OCI-LY1 (cell line): ENCODE data around the gene TMPRSS13.

Experiments used
- H2AFZ ChIP-seq: fragments of 200-600 bp; sonication (generic), shearing (Covaris generic); 2 replicates; pipeline ENCODE4 v1.6.0; 2014; ENCODE audit warnings: antibody characterized with exemption, mild to moderate bottlenecking, low read length
- H3F3A ChIP-seq: fragments of 200-600 bp; sonication (generic), shearing (Covaris generic); 2 replicates; pipeline ENCODE4 v1.6.0; 2014; ENCODE audit warnings: mild to moderate bottlenecking, antibody characterized with exemption, low read length, moderate library complexity; ENCODE audit not compliant: insufficient read depth
- H3K27ac ChIP-seq: fragments of 200-600 bp; sonication (generic); 2 replicates; pipeline ENCODE4 v1.5.1; 2014; ENCODE audit warnings: low read length, mixed run types, mild to moderate bottlenecking, low read depth; ENCODE audit not compliant: poor library complexity, severe bottlenecking
- H3K27me3 ChIP-seq: fragments of 200-600 bp; sonication (generic); 2 replicates; pipeline ENCODE4 v1.6.0; 2014; ENCODE audit warnings: antibody characterized with exemption, mild to moderate bottlenecking, low read length, moderate library complexity; ENCODE audit not compliant: insufficient read depth
- H3K36me3 ChIP-seq: fragments of 200-600 bp; sonication (generic); 2 replicates; pipeline ENCODE4 v1.6.1; 2014; ENCODE audit warnings: mild to moderate bottlenecking, antibody characterized with exemption, low read length, moderate library complexity, mixed read lengths; ENCODE audit not compliant: insufficient read depth
- H3K4me1 ChIP-seq: fragments of 200-600 bp; sonication (generic); 2 replicates; pipeline ENCODE4 v1.5.1; 2014; ENCODE audit warnings: mild to moderate bottlenecking, low read length, moderate library complexity; ENCODE audit not compliant: insufficient read depth, severe bottlenecking
- H3K4me2 ChIP-seq: fragments of 200-600 bp; sonication (generic), shearing (Covaris generic); 2 replicates; pipeline ENCODE4 v1.6.1; 2014; ENCODE audit warnings: low read length
- H3K4me3 ChIP-seq: fragments of 200-600 bp; sonication (generic); 2 replicates; pipeline ENCODE4 v1.5.1; 2014; ENCODE audit warnings: low read length, low read depth, mild to moderate bottlenecking, mixed read lengths; ENCODE audit not compliant: poor library complexity, severe bottlenecking
- H3K79me2 ChIP-seq: fragments of 200-600 bp; shearing (Covaris generic); 2 replicates; pipeline ENCODE4 v1.6.1; 2016; ENCODE audit warnings: mixed run types, low read length, mixed read lengths; ENCODE audit not compliant: insufficient read depth
- H3K9ac ChIP-seq: fragments of 200-600 bp; sonication (generic), shearing (Covaris generic); 2 replicates; pipeline ENCODE4 v1.6.1; 2014; ENCODE audit warnings: mild to moderate bottlenecking, low read length, mixed read lengths
- H3K9me2 ChIP-seq: fragments of 200-600 bp; sonication (generic), shearing (Covaris generic); 2 replicates; pipeline ENCODE4 v1.6.1; 2014; ENCODE audit warnings: low read depth, mild to moderate bottlenecking, low read length, mixed read lengths
- H3K9me3 ChIP-seq: fragments of 200-600 bp; shearing (Covaris generic); 2 replicates; pipeline ENCODE4 v1.6.1; 2014; ENCODE audit warnings: low read length, mixed read lengths
- H4K20me1 ChIP-seq: fragments of 200-600 bp; sonication (generic), shearing (Covaris generic); 2 replicates; pipeline ENCODE4 v1.6.0; 2016; ENCODE audit warnings: mild to moderate bottlenecking, low read length; ENCODE audit not compliant: insufficient read depth
- EZH2 ChIP-seq: fragments of 200-600 bp; sonication (generic), shearing (Covaris generic); IDR thresholded peaks from 2 replicates; pipeline ENCODE4 v1.8.0; 2017; ENCODE audit warnings: borderline replicate concordance, mixed run types, mild to moderate bottlenecking, antibody characterized with exemption, low read length, moderate library complexity, mixed read lengths
- TF ChIP-seq, protein P1 (sequence below): fragments of 200-600 bp; sonication (generic), shearing (Covaris generic); IDR thresholded peaks from 2 replicates; pipeline ENCODE4 v1.5.1; 2017; ENCODE audit warnings: mild to moderate bottlenecking, antibody characterized with exemption, low read length, moderate library complexity, mixed read lengths

The TMPRSS13 gene

DNA sequence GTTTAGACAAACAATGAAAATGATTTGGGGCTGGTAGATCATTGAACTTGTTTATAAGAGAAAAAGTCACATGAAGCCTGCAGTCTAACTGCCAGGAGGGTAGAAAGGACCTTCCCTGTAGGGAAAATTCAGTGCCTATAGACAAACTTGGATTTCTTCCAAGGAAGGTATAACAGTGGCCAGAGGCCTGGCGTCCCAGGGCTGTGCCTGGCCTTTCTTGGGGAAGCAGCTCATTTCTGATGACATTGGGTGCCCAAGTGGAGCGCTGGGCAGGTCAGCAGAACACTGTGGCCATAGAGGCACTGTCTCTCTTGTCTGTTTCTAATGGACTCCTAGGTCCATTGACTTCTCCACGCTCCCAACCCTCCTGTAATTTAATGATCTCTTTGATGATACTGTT, 46.1 kb downstream of the TMPRSS13 start:
- H3K4me3 ChIP-seq, result no peak overlapping the region
- H3F3A ChIP-seq, result no peaks in the 10 kb centered on the region
- no peak overlapping the region for H3K9ac ChIP-seq
- H3K27me3 ChIP-seq, result no peaks in the 10 kb centered on the region; the same call in 1 of the 2 replicates
- H3K4me1 ChIP-seq, result no peaks in the 10 kb centered on the region
- no peak overlapping the region for H3K4me2 ChIP-seq
- no peaks in the 10 kb centered on the region for H4K20me1 ChIP-seq
- no peaks in the 10 kb centered on the region for H3K9me3 ChIP-seq
- H3K36me3 ChIP-seq, result no peaks in the 10 kb centered on the region
- H3K27ac ChIP-seq, result no peak overlapping the region
- H2AFZ ChIP-seq, result no peak overlapping the region
- H3K79me2 ChIP-seq, result no peaks in the 10 kb centered on the region
- H3K9me2 ChIP-seq, result no peaks in the 10 kb centered on the region
- no peak for TF ChIP-seq EZH2
- TF ChIP-seq, protein P1, sequence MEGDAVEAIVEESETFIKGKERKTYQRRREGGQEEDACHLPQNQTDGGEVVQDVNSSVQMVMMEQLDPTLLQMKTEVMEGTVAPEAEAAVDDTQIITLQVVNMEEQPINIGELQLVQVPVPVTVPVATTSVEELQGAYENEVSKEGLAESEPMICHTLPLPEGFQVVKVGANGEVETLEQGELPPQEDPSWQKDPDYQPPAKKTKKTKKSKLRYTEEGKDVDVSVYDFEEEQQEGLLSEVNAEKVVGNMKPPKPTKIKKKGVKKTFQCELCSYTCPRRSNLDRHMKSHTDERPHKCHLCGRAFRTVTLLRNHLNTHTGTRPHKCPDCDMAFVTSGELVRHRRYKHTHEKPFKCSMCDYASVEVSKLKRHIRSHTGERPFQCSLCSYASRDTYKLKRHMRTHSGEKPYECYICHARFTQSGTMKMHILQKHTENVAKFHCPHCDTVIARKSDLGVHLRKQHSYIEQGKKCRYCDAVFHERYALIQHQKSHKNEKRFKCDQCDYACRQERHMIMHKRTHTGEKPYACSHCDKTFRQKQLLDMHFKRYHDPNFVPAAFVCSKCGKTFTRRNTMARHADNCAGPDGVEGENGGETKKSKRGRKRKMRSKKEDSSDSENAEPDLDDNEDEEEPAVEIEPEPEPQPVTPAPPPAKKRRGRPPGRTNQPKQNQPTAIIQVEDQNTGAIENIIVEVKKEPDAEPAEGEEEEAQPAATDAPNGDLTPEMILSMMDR, result no peak

DNA sequence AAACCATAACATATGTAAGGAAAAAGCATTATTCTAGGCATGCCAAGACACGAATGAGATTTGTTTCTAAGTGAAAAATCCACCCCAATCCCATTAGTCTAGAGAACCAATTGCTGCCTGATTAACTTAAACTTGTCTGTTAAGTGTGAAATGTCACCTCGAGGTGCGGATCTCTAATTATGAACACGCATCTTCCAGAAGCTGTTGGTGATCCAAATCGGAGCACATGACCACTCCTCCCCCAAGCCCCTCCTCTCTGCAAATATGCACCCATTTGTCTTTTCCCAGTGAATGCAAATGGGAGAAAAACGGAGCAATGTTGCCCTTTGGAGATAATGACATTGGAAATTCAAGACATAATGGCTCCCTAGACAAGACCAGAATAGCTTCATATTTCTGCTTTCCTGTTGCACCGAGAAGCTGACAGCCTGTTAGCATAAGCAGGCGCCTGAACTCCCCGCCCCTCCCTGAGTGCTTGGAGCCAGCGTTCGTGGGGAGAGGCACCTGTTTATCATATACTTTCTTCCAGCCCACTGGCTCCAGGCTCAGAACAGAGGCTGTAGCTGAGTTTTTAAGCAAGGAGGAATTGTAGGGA, 46.8 kb downstream of the TMPRSS13 start:
- Histone ChIP-seq H3K9ac (no peak overlapping the region), H3K4me2 (no peak overlapping the region), H3K27me3 (no peaks in the 10 kb centered on the region; the same call in 1 of the 2 replicates), H3K4me3 (no peak overlapping the region), H3K9me2 (no peaks in the 10 kb centered on the region), H3K79me2 (no peaks in the 10 kb centered on the region), H4K20me1 (no peaks in the 10 kb centered on the region), H3F3A (no peaks in the 10 kb centered on the region), H3K9me3 (no peaks in the 10 kb centered on the region), H3K4me1 (no peaks in the 10 kb centered on the region), H3K27ac (no peak overlapping the region), H2AFZ (no peak overlapping the region), H3K36me3 (no peaks in the 10 kb centered on the region)
- TF ChIP-seq EZH2, result no peak
- TF ChIP-seq, protein P1, result no peak

DNA sequence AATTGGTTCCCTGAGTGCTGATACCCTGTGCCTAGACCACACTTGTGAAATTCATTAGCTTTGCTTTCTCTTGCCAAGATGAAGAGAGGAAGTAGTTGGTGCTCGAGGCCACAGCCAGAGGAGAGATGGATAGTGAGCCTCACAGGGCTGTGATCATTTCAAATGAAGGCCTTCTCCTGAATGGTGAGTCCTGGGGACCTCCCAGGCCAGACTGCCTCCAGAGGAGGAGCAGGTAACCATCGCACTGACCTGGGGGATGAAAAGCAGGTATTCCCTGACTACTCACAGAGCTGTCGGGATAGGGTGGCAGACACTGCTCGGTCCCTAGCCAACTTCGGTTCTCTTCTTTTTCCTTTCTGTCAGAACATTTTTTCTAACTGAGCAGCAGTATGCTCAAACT, 48.0 kb downstream of the TMPRSS13 start:
- TF ChIP-seq EZH2, result no peak
- Histone ChIP-seq H3K9me2 (no peaks in the 10 kb centered on the region), H3K9ac (no peak overlapping the region), H2AFZ (no peak overlapping the region), H3K27me3 (no peaks in the 10 kb centered on the region; the same call in 1 of the 2 replicates), H3K36me3 (no peaks in the 10 kb centered on the region), H3K4me2 (no peak overlapping the region), H3F3A (no peaks in the 10 kb centered on the region), H4K20me1 (no peaks in the 10 kb centered on the region), H3K27ac (no peak overlapping the region), H3K9me3 (no peaks in the 10 kb centered on the region), H3K79me2 (no peaks in the 10 kb centered on the region), H3K4me1 (no peaks in the 10 kb centered on the region), H3K4me3 (no peak overlapping the region)
